ENCODE measurements around the gene NBEA. TPM values are rescaled to one million over a fixed set of nuclear protein-coding genes. Genes with fewer than 3 reads are reported as not detected.

The NBEA gene
- total and polyA plus RNA-seq, 11 donors: 5.0 to 39.2 (median 23.2) TPM

DNA sequence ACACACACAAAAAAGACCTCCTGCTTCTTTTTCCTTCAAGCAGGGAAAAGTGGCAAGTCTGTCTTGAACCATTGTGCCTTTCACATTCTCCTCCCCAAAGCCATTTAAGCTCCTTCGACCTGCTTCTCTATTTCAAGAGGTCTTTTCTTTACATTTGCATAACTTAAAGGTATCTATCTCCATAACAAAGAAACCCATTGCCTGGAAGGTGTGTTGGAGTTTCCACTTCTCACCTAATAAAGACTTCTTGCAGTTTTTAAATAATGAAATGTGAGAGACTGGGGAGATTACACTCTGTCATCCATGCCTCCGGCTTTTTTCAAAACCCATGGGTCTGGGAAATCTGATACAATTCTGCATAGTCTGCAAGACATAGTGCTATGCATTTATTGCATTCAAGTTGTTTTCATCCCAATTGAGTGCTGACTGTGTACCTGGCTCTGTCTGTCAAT lies 41.8 kb upstream of the NBEA start:
- Histone ChIP-seq H3K36me3 (no peaks in the 10 kb centered on the region), H3K4me3 (no peak overlapping the region), H3K27ac (no peak overlapping the region), H3K4me1 (no peaks in the 10 kb centered on the region), H3K27me3 (no peaks in the 10 kb centered on the region), H3K9me3 (no peaks in the 10 kb centered on the region)
- no peak for ATAC-seq
- TF ChIP-seq, protein P1, sequence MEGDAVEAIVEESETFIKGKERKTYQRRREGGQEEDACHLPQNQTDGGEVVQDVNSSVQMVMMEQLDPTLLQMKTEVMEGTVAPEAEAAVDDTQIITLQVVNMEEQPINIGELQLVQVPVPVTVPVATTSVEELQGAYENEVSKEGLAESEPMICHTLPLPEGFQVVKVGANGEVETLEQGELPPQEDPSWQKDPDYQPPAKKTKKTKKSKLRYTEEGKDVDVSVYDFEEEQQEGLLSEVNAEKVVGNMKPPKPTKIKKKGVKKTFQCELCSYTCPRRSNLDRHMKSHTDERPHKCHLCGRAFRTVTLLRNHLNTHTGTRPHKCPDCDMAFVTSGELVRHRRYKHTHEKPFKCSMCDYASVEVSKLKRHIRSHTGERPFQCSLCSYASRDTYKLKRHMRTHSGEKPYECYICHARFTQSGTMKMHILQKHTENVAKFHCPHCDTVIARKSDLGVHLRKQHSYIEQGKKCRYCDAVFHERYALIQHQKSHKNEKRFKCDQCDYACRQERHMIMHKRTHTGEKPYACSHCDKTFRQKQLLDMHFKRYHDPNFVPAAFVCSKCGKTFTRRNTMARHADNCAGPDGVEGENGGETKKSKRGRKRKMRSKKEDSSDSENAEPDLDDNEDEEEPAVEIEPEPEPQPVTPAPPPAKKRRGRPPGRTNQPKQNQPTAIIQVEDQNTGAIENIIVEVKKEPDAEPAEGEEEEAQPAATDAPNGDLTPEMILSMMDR (IDR thresholded peaks at IDR 0.05): no peak
- TF ChIP-seq POLR2A (IDR thresholded peaks at IDR 0.05): no peak
- intact Hi-C loops (cut with DNase I): no loop called here
- no peak for DNase-seq
- WGBS, 4 donors: 45 to 80% (median 63%) methylated on average over 2 of the region's 2 CpGs

DNA sequence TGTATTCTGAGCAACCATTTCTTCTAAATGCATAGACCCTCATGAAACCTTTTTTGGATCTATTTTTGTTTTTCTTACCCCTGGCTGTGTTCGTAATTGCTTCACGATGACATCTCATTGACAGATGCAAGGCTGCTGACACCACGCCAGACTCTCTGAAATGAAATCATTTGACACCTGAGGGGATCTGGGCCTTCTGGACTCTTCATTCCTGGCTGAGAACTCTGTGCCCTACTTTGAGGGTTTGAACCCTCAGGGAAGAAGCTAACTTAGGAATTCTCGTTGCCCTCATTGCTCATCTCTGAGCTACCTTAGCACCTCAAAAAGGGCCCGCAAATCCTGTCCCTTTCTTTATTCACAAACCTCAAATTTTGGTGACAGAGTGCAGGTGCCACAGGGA lies 40.5 kb upstream of the NBEA start:
- H3K4me3 ChIP-seq: no peak overlapping the region
- H3K4me1 ChIP-seq: no peaks in the 10 kb centered on the region
- intact Hi-C loops (cut with DNase I): no loop called here
- TF ChIP-seq, protein P1 (IDR thresholded peaks at IDR 0.05): no peak
- TF ChIP-seq POLR2A (IDR thresholded peaks at IDR 0.05): no peak
- no peaks in the 10 kb centered on the region for H3K9me3 ChIP-seq
- no peaks in the 10 kb centered on the region for H3K27me3 ChIP-seq
- ATAC-seq: no peak
- no peak for DNase-seq
- no peak overlapping the region for H3K27ac ChIP-seq
- no peaks in the 10 kb centered on the region for H3K36me3 ChIP-seq
- 66 to 74% (median 71%) methylated on average over 5 of the region's 5 CpGs for WGBS, 4 donors

- DNase-seq (no peak), ATAC-seq (no peak)
- no peak overlapping the region for H3K27ac ChIP-seq
- no peak overlapping the region for H3K4me3 ChIP-seq
- 91 to 94% (median 92%) methylated on average over 2 of the region's 2 CpGs for WGBS, 4 donors
- intact Hi-C loops (cut with DNase I): no loop called here
- H3K4me1 ChIP-seq: no peaks in the 10 kb centered on the region
- no peaks in the 10 kb centered on the region for H3K36me3 ChIP-seq
- H3K9me3 ChIP-seq: no peaks in the 10 kb centered on the region
- H3K27me3 ChIP-seq: no peaks in the 10 kb centered on the region
- no peak for TF ChIP-seq POLR2A (IDR thresholded peaks at IDR 0.05)
- TF ChIP-seq, protein P1 (IDR thresholded peaks at IDR 0.05): no peak
These were observed 30.9 kb upstream of the NBEA start for GRCh38 chr13:34911159-34911558.

DNA sequence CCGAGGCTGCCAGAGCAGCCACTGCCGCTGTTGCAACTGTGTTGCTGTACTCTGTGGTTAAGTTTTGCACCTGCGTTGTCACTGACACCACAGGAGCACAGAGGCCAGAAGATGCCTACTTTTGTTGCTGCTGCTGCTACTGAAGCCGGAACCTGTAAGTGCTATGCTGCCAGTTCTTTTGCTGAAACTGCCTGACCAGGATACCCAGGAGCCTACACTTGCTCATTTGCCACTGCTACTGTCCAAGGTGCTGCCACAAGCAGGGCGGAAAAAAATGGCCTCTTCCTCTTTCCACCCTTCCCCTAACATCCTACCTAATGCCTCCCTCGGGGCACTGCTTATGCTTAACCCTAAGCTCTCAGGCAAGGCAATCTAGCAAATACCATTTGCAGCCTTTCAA lies 29.0 kb upstream of the NBEA start:
- ATAC-seq (peak in 2 of 4 donors; percentile 50 to 64), DNase-seq (no peak)
- intact Hi-C loops (cut with DNase I): no loop called here
- Histone ChIP-seq H3K27ac (no peak overlapping the region), H3K4me3 (no peak overlapping the region), H3K9me3 (no peaks in the 10 kb centered on the region), H3K27me3 (no peaks in the 10 kb centered on the region), H3K36me3 (no peaks in the 10 kb centered on the region), H3K4me1 (no peaks in the 10 kb centered on the region)
- TF ChIP-seq, protein P1 (IDR thresholded peaks at IDR 0.05): no peak
- no peak for TF ChIP-seq POLR2A (IDR thresholded peaks at IDR 0.05)
- 35 to 48% (median 44%) methylated on average over 6 of the region's 6 CpGs for WGBS, 4 donors

All from heart left ventricle (tissue), 16 donors.